ENCODE data around the gene ERC1.
"Not testable (repeated sequence)": the region's sequence is repeated elsewhere in the genome, so short reads cannot be mapped to it uniquely, and the experiment has no call there.

The ERC1 gene

DNA sequence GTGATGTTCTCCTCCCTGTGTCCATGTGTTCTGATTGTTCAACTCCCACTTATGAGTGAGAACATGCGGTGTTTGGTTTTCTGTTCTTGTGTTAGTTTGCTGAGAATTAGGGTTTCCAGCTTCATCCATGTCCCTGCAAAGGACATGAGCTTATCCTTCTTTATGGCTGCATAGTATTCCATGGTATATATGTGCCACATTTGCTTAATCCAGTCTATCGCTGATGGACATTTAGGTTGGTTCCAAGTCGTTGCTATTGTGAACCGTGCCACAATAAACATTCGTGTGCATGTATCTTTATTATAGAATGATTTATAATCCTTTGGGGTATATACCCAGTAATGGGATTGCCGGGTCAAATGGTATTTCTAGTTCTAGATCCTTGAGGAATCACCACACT, 264.1 kb downstream of the ERC1 start:
- H3K27me3 ChIP-seq (replicated peaks in 2 of 5; ENCODE audit: control insufficient read depth in 4 of 5, insufficient read depth in 5 of 5, low read length in 4 of 5); H3K4me1 ChIP-seq (ENCODE audit: control extremely low read depth in 1 of 4, control insufficient read depth in 4 of 4, insufficient read depth in 4 of 4, low read length in 3 of 4); H3K9me3 ChIP-seq (ENCODE audit: control extremely low read depth in 1 of 5, control insufficient read depth in 4 of 5, insufficient read depth in 2 of 5, low read depth in 1 of 5, low read length in 4 of 5); POLR2A ChIA-PET; DNase-seq; H3K4me3 ChIP-seq (ENCODE audit: control insufficient read depth in 1 of 7, extremely low read depth in 1 of 7, insufficient read depth in 4 of 7, low read depth in 2 of 7, low read length in 6 of 7); H3K27ac ChIP-seq (ENCODE audit: insufficient read depth in 1 of 2, low read depth in 1 of 2, low read length in 2 of 2, poor library complexity in 1 of 2, severe bottlenecking in 2 of 2): not testable (repeated sequence)
- H3K36me3 ChIP-seq (ENCODE audit: control insufficient read depth in 4 of 4, insufficient read depth in 4 of 4, low read length in 3 of 4) = peaks cover 0 to 10% (median 5%) of the 10 kb centered on the region in 4 experiments
- WGBS (ENCODE audit: insufficient coverage) = no CpG with 5 or more reads among the region's 6 CpGs
- CTCF ChIA-PET = interaction anchor here (0.6 kb wide), 1 partner anchor 479 kb away, joined by 4 read pairs; no protein-coding TSS in a partner anchor

DNA sequence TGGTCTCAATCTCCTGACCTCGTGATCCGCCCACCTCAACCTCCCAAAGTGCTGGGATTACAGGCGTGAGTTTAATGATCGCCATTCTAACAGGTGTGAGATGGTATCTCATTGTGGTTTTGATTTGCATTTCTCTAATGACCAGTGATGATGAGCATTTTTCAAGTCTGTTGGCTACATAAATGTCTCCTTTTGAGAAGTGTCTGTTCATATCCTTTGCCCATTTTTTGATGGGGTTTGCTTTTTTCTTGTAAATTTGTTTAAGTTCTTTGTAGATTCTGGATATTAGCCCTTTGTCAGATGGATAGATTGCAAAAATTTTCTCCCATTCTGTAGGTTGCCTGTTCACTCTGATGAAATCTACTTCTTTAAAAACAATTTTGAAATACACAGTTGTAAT, 264.8 kb downstream of the ERC1 start:
- H3K4me1 ChIP-seq (ENCODE audit: control extremely low read depth in 1 of 4, control insufficient read depth in 4 of 4, insufficient read depth in 4 of 4, low read length in 3 of 4); DNase-seq; H3K27ac ChIP-seq (ENCODE audit: insufficient read depth in 1 of 2, low read depth in 1 of 2, low read length in 2 of 2, poor library complexity in 1 of 2, severe bottlenecking in 2 of 2); H3K27me3 ChIP-seq (replicated peaks in 2 of 5; ENCODE audit: control insufficient read depth in 4 of 5, insufficient read depth in 5 of 5, low read length in 4 of 5); POLR2A ChIA-PET; H3K4me3 ChIP-seq (ENCODE audit: control insufficient read depth in 1 of 7, extremely low read depth in 1 of 7, insufficient read depth in 4 of 7, low read depth in 2 of 7, low read length in 6 of 7); H3K9me3 ChIP-seq (ENCODE audit: control extremely low read depth in 1 of 5, control insufficient read depth in 4 of 5, insufficient read depth in 2 of 5, low read depth in 1 of 5, low read length in 4 of 5): not testable (repeated sequence)
- WGBS (ENCODE audit: insufficient coverage) = 100% methylated on average over 3 of the region's 4 CpGs
- H3K36me3 ChIP-seq (ENCODE audit: control insufficient read depth in 4 of 4, insufficient read depth in 4 of 4, low read length in 3 of 4) = peaks cover 0 to 10% (median 5%) of the 10 kb centered on the region in 4 experiments
- CTCF ChIA-PET = interaction anchor here (0.6 kb wide), 1 partner anchor 480 kb away, joined by 4 read pairs; no protein-coding TSS in a partner anchor

DNA sequence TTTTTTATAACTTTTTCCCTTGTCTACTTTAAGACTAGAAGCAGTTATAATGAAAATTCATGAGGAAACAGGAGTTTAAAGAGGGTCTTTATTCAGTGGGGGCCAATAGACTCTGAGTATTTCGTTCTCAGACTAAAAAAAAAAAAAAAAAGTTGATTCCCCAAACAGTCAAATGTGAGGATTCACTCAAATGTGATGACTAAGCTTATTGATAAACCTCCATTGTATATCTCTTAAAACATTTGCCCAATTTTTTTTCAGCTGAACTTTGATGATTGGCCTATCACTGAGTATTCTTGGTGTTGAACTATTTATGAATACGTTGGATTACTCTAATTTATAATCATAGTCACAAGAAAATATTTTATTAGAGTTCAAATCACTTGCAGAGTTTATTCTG, 265.3 kb downstream of the ERC1 start:
- no peaks in the 10 kb centered on the region for H3K4me1 ChIP-seq (ENCODE audit: control extremely low read depth in 1 of 4, control insufficient read depth in 4 of 4, insufficient read depth in 4 of 4, low read length in 3 of 4)
- CTCF ChIA-PET = interaction anchor here (0.6 to 1.2 kb wide), 2 partner anchors 13 to 328 kb away, joined by 3 to 4 read pairs; no protein-coding TSS in a partner anchor
- WGBS (ENCODE audit: insufficient coverage) = no CpG with 5 or more reads among the region's 2 CpGs

DNA sequence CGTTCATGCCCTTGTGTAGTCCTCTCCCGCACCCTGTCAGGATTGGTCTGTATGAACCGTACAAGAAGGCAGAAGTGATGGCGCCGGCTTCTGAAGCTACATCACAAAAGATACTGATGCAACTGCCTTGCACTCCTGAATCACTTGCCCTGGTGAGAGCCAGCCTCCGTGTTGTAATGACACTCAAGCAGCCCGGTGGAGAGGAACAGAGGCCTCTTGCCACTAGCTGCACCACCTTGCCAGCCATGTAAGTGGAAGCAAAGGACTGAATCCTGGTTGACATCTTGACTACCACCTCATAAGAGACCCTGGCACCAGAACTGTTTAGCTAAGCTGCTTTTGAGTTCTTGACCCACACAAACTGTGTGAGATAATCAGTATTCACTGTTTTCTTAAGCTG, 266.0 kb downstream of the ERC1 start:
- Histone ChIP-seq H3K9me3 (ENCODE audit: control extremely low read depth in 1 of 5, control insufficient read depth in 4 of 5, insufficient read depth in 2 of 5, low read depth in 1 of 5, low read length in 4 of 5) (no peaks in the 10 kb centered on the region), H3K4me3 (ENCODE audit: control insufficient read depth in 1 of 7, extremely low read depth in 1 of 7, insufficient read depth in 4 of 7, low read depth in 2 of 7, low read length in 6 of 7) (no peak overlapping the region), H3K27ac (ENCODE audit: insufficient read depth in 1 of 2, low read depth in 1 of 2, low read length in 2 of 2, poor library complexity in 1 of 2, severe bottlenecking in 2 of 2) (no peak overlapping the region), H3K4me1 (ENCODE audit: control extremely low read depth in 1 of 4, control insufficient read depth in 4 of 4, insufficient read depth in 4 of 4, low read length in 3 of 4) (no peaks in the 10 kb centered on the region), H3K27me3 (replicated peaks in 2 of 5; ENCODE audit: control insufficient read depth in 4 of 5, insufficient read depth in 5 of 5, low read length in 4 of 5) (no peaks in the 10 kb centered on the region), H3K36me3 (ENCODE audit: control insufficient read depth in 4 of 4, insufficient read depth in 4 of 4, low read length in 3 of 4) (peaks cover 0 to 10% (median 5%) of the 10 kb centered on the region in 4 experiments)
- ChIA-PET CTCF (interaction anchor here (1.2 kb wide), 1 partner anchor 12 kb away, joined by 3 read pairs; no protein-coding TSS in a partner anchor), POLR2A (no interaction called here)
- 100% methylated on average over 6 of the region's 7 CpGs for WGBS (ENCODE audit: insufficient coverage)
- DNase-seq = no peak

More for the DNA sequence above, 265.3 kb downstream of the ERC1 start:
- Histone ChIP-seq H3K36me3 (ENCODE audit: control insufficient read depth in 4 of 4, insufficient read depth in 4 of 4, low read length in 3 of 4) (peaks cover 0 to 10% (median 5%) of the 10 kb centered on the region in 4 experiments), H3K27me3 (replicated peaks in 2 of 5; ENCODE audit: control insufficient read depth in 4 of 5, insufficient read depth in 5 of 5, low read length in 4 of 5) (no peaks in the 10 kb centered on the region), H3K4me3 (ENCODE audit: control insufficient read depth in 1 of 7, extremely low read depth in 1 of 7, insufficient read depth in 4 of 7, low read depth in 2 of 7, low read length in 6 of 7) (no peak overlapping the region), H3K9me3 (ENCODE audit: control extremely low read depth in 1 of 5, control insufficient read depth in 4 of 5, insufficient read depth in 2 of 5, low read depth in 1 of 5, low read length in 4 of 5) (no peaks in the 10 kb centered on the region), H3K27ac (ENCODE audit: insufficient read depth in 1 of 2, low read depth in 1 of 2, low read length in 2 of 2, poor library complexity in 1 of 2, severe bottlenecking in 2 of 2) (no peak overlapping the region)
- POLR2A ChIA-PET = interaction anchor here (0.6 kb wide), 1 partner anchor 278 kb away, joined by 4 read pairs; no protein-coding TSS in a partner anchor
- no peak for DNase-seq

GRCh38 chr12:1262011-1262410, 271.0 kb downstream of the ERC1 start:
- ChIA-PET CTCF (no interaction called here), POLR2A (no interaction called here)
- no peak overlapping the region for H3K27ac ChIP-seq (ENCODE audit: insufficient read depth in 1 of 2, low read depth in 1 of 2, low read length in 2 of 2, poor library complexity in 1 of 2, severe bottlenecking in 2 of 2)
- H3K4me3 ChIP-seq (ENCODE audit: control insufficient read depth in 1 of 7, extremely low read depth in 1 of 7, insufficient read depth in 4 of 7, low read depth in 2 of 7, low read length in 6 of 7) = no peak overlapping the region
- no peaks in the 10 kb centered on the region for H3K9me3 ChIP-seq (ENCODE audit: control extremely low read depth in 1 of 5, control insufficient read depth in 4 of 5, insufficient read depth in 2 of 5, low read depth in 1 of 5, low read length in 4 of 5)
- 100% methylated on average over 1 of the region's 2 CpGs for WGBS (ENCODE audit: insufficient coverage)
- H3K27me3 ChIP-seq (replicated peaks in 2 of 5; ENCODE audit: control insufficient read depth in 4 of 5, insufficient read depth in 5 of 5, low read length in 4 of 5) = no peaks in the 10 kb centered on the region
- no peak for DNase-seq
- H3K36me3 ChIP-seq (ENCODE audit: control insufficient read depth in 4 of 4, insufficient read depth in 4 of 4, low read length in 3 of 4) = peaks cover 0 to 25% (median 16%) of the 10 kb centered on the region in 4 experiments
- no peaks in the 10 kb centered on the region for H3K4me1 ChIP-seq (ENCODE audit: control extremely low read depth in 1 of 4, control insufficient read depth in 4 of 4, insufficient read depth in 4 of 4, low read length in 3 of 4)

GRCh38 chr12:1267243-1267642, 276.2 kb downstream of the ERC1 start:
- Histone ChIP-seq H3K4me3 (ENCODE audit: control insufficient read depth in 1 of 7, extremely low read depth in 1 of 7, insufficient read depth in 4 of 7, low read depth in 2 of 7, low read length in 6 of 7) (no peak overlapping the region), H3K27me3 (replicated peaks in 2 of 5; ENCODE audit: control insufficient read depth in 4 of 5, insufficient read depth in 5 of 5, low read length in 4 of 5) (no peaks in the 10 kb centered on the region), H3K36me3 (ENCODE audit: control insufficient read depth in 4 of 4, insufficient read depth in 4 of 4, low read length in 3 of 4) (peaks cover 2 to 22% (median 16%) of the 10 kb centered on the region in 4 experiments), H3K27ac (ENCODE audit: insufficient read depth in 1 of 2, low read depth in 1 of 2, low read length in 2 of 2, poor library complexity in 1 of 2, severe bottlenecking in 2 of 2) (no peak overlapping the region), H3K4me1 (ENCODE audit: control extremely low read depth in 1 of 4, control insufficient read depth in 4 of 4, insufficient read depth in 4 of 4, low read length in 3 of 4) (no peaks in the 10 kb centered on the region), H3K9me3 (ENCODE audit: control extremely low read depth in 1 of 5, control insufficient read depth in 4 of 5, insufficient read depth in 2 of 5, low read depth in 1 of 5, low read length in 4 of 5) (no peaks in the 10 kb centered on the region)
- WGBS (ENCODE audit: insufficient coverage) = 97% methylated on average over 4 of the region's 7 CpGs
- ChIA-PET CTCF (no interaction called here), POLR2A (no interaction called here)
- DNase-seq = no peak

DNA sequence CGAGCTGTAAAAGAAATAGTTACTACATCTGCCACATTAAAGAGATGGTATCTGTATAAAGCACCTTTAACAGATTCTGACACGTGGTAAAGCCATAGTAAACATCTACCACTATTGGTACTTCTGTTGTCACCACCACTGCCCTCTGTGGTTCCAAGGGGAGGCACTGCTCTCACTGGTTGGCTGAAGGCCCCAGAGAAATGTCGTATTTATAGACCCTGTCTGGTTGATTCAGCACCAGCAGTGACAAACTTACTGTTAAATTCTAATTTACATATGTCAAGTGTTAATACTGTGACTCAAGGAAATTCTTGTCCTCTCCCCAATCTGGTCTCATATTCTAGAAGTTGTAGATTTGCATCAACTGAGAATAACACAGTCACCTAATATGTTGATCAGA, 281.1 kb downstream of the ERC1 start:
- H3K27me3 ChIP-seq (replicated peaks in 2 of 5; ENCODE audit: control insufficient read depth in 4 of 5, insufficient read depth in 5 of 5, low read length in 4 of 5) = no peaks in the 10 kb centered on the region
- 100% methylated on average over 1 of the region's 3 CpGs for WGBS (ENCODE audit: insufficient coverage)
- H3K4me3 ChIP-seq (ENCODE audit: control insufficient read depth in 1 of 7, extremely low read depth in 1 of 7, insufficient read depth in 4 of 7, low read depth in 2 of 7, low read length in 6 of 7) = no peak overlapping the region
- no peak for DNase-seq
- ChIA-PET POLR2A (no interaction called here), CTCF (interaction anchor here (1.4 kb wide), 1 partner anchor 311 kb away, joined by 4 read pairs; no protein-coding TSS in a partner anchor)
- no peak overlapping the region for H3K27ac ChIP-seq (ENCODE audit: insufficient read depth in 1 of 2, low read depth in 1 of 2, low read length in 2 of 2, poor library complexity in 1 of 2, severe bottlenecking in 2 of 2)
- H3K9me3 ChIP-seq (ENCODE audit: control extremely low read depth in 1 of 5, control insufficient read depth in 4 of 5, insufficient read depth in 2 of 5, low read depth in 1 of 5, low read length in 4 of 5) = no peaks in the 10 kb centered on the region
- H3K4me1 ChIP-seq (ENCODE audit: control extremely low read depth in 1 of 4, control insufficient read depth in 4 of 4, insufficient read depth in 4 of 4, low read length in 3 of 4) = no peaks in the 10 kb centered on the region
- peaks cover 2 to 5% (median 4%) of the 10 kb centered on the region in 4 experiments for H3K36me3 ChIP-seq (ENCODE audit: control insufficient read depth in 4 of 4, insufficient read depth in 4 of 4, low read length in 3 of 4)

All from common myeloid progenitor, CD34-positive (primary cell).